A673 (cell line): Measurements from ENCODE around the gene GPR37L1. TPM values are rescaled to one million over a fixed set of nuclear protein-coding genes. Genes with fewer than 3 reads are reported as not detected.

ENCODE experiments used
- BruUV-seq: library from RNA; stranded (reverse); fragments of 400-500 nt; replicated peaks from 2 replicates; lab custom pipeline; 2021; lab: Mats Ljungman, UMichigan
- CTCF ChIA-PET: fragments of 300-600 bp; sonication (Branson Sonifier 250); formaldehyde crosslinking; loops from one replicate; lab custom pipeline; 2022; ENCODE audit warnings: antibody characterized with exemption; lab: Charles Lee
- POLR2A ChIA-PET: fragments of 300-600 bp; sonication (Branson Sonifier 250); formaldehyde crosslinking; loops from one replicate; lab custom pipeline; 2022; ENCODE audit warnings: antibody characterized with exemption; ENCODE audit not compliant: low non-redundant PET; lab: Charles Lee
- DNase-seq: peaks from one replicate; pipeline ENCODE4 v3.0.0-alpha.2; 2015; ENCODE audit warnings: low spot score
- H3K27ac ChIP-seq: fragments of 200-600 bp; sonication (generic); 2 replicates; pipeline ENCODE4 v1.5.1; 2016; ENCODE audit warnings: mixed run types, low read depth, mild to moderate bottlenecking, mixed read lengths, antibody characterized with exemption, low read length; ENCODE audit not compliant: poor library complexity, severe bottlenecking
- H3K27me3 ChIP-seq: fragments of 200-600 bp; sonication (generic); replicated peaks from 2 replicates; pipeline ENCODE4 v1.6.1; 2017; ENCODE audit warnings: mixed run types, low read depth, mild to moderate bottlenecking, mixed read lengths, antibody characterized with exemption, low read length; ENCODE audit not compliant: insufficient read depth, poor library complexity
- H3K36me3 ChIP-seq: fragments of 200-600 bp; sonication (generic); 2 replicates; pipeline ENCODE4 v1.6.1; 2016; ENCODE audit warnings: mixed run types, mild to moderate bottlenecking, mixed read lengths, antibody characterized with exemption, low read length; ENCODE audit not compliant: insufficient read depth, poor library complexity, severe bottlenecking
- H3K4me1 ChIP-seq: fragments of 200-600 bp; sonication (generic); 2 replicates; pipeline ENCODE4 v1.6.1; 2017; ENCODE audit warnings: mixed run types, mild to moderate bottlenecking, mixed read lengths, antibody characterized with exemption, low read length; ENCODE audit not compliant: insufficient read depth, poor library complexity, severe bottlenecking
- H3K4me3 ChIP-seq: fragments of 200-600 bp; sonication (generic); 2 replicates; pipeline ENCODE4 v1.5.1; 2016; ENCODE audit warnings: low read depth, mixed run types, mild to moderate bottlenecking, mixed read lengths, low read length; ENCODE audit not compliant: poor library complexity, severe bottlenecking
- H3K9me3 ChIP-seq: fragments of 200-600 bp; sonication (generic); 2 replicates; pipeline ENCODE4 v1.6.1; 2016; ENCODE audit warnings: mixed run types, low read depth, mild to moderate bottlenecking, mixed read lengths, antibody characterized with exemption, low read length; ENCODE audit not compliant: poor library complexity, severe bottlenecking
- EZH2 ChIP-seq: fragments of 200-600 bp; sonication (generic); IDR thresholded peaks from 2 replicates; pipeline ENCODE4 v1.6.1; 2017; ENCODE audit warnings: borderline replicate concordance, low read depth, mild to moderate bottlenecking, mixed read lengths, antibody characterized with exemption, low read length; ENCODE audit not compliant: poor library complexity, severe bottlenecking
- intact Hi-C: fragments of 100-400 bp; cut with micrococcal nuclease; formaldehyde crosslinking; loops from one replicate; pipeline ENCODE4 v1.10.0; 2022; ENCODE audit not compliant: unreplicated experiment
- total RNA-seq: library from RNA; stranded (reverse); gene quantifications from 2 replicates; pipeline ENCODE4 v1.2.3, GENCODE V29; 2021
- TF ChIP-seq, protein P1 (sequence below): fragments of 300-800, 200-600 bp; sonication (generic); conservative IDR thresholded peaks from 2 replicates; pipeline ENCODE4 v1.5.1; 2017; ENCODE audit warnings: low read depth, mild to moderate bottlenecking, antibody characterized with exemption, low read length, moderate library complexity, mixed read lengths

GPR37L1 gene
- total RNA-seq, 1 experiment from 2014 or later = not detected

GRCh38 chr1:202124142-202124541 is 1.4 kb downstream of the GPR37L1 start:
- no TSS peak for BruUV-seq

GRCh38 chr1:202125611-202126010 is 2.9 kb downstream of the GPR37L1 start:
- TF ChIP-seq, protein P1, sequence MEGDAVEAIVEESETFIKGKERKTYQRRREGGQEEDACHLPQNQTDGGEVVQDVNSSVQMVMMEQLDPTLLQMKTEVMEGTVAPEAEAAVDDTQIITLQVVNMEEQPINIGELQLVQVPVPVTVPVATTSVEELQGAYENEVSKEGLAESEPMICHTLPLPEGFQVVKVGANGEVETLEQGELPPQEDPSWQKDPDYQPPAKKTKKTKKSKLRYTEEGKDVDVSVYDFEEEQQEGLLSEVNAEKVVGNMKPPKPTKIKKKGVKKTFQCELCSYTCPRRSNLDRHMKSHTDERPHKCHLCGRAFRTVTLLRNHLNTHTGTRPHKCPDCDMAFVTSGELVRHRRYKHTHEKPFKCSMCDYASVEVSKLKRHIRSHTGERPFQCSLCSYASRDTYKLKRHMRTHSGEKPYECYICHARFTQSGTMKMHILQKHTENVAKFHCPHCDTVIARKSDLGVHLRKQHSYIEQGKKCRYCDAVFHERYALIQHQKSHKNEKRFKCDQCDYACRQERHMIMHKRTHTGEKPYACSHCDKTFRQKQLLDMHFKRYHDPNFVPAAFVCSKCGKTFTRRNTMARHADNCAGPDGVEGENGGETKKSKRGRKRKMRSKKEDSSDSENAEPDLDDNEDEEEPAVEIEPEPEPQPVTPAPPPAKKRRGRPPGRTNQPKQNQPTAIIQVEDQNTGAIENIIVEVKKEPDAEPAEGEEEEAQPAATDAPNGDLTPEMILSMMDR = no peak
- no peak for TF ChIP-seq EZH2
- intact Hi-C loops = no loop called here
- H3K9me3 ChIP-seq = no peaks in the 10 kb centered on the region
- no peaks in the 10 kb centered on the region for H3K27me3 ChIP-seq
- ChIA-PET CTCF (no interaction called here), POLR2A (no interaction called here)
- no peaks in the 10 kb centered on the region for H3K36me3 ChIP-seq
- no peak for DNase-seq
- no TSS peak for BruUV-seq
- no peak overlapping the region for H3K4me3 ChIP-seq
- H3K27ac ChIP-seq = no peak overlapping the region
- H3K4me1 ChIP-seq = peaks cover 4% of the 10 kb centered on the region

More at GRCh38 chr1:202124142-202124541, 1.4 kb downstream of the GPR37L1 start:
- H3K27ac ChIP-seq = no peak overlapping the region
- ChIA-PET CTCF (no interaction called here), POLR2A (no interaction called here)
- intact Hi-C loops = no loop called here
- TF ChIP-seq, protein P1 = no peak
- no peak for TF ChIP-seq EZH2
- H3K36me3 ChIP-seq = no peaks in the 10 kb centered on the region
- no peak for DNase-seq
- no peaks in the 10 kb centered on the region for H3K27me3 ChIP-seq
- H3K9me3 ChIP-seq = no peaks in the 10 kb centered on the region
- no peak overlapping the region for H3K4me3 ChIP-seq
- peaks cover 4% of the 10 kb centered on the region for H3K4me1 ChIP-seq

GRCh38 chr1:202126426-202126825 is 3.7 kb downstream of the GPR37L1 start:
- Histone ChIP-seq H3K27ac (no peak overlapping the region), H3K27me3 (no peaks in the 10 kb centered on the region), H3K9me3 (no peaks in the 10 kb centered on the region), H3K36me3 (no peaks in the 10 kb centered on the region), H3K4me3 (no peak overlapping the region), H3K4me1 (peaks cover 4% of the 10 kb centered on the region)
- intact Hi-C loops = no loop called here
- CTCF ChIA-PET = no interaction called here
- TF ChIP-seq, protein P1 = no peak
- TF ChIP-seq EZH2 = no peak
- POLR2A ChIA-PET = no interaction called here
- no peak for DNase-seq
- no TSS peak for BruUV-seq
